Fibroblast of skin of abdomen (primary cell): Measurements from ENCODE around the gene TFDP2.
"Not testable (repeated sequence)": the region's sequence is repeated elsewhere in the genome, so short reads cannot be mapped to it uniquely, and the experiment has no call there.

Experiments used
- DNase-seq: peaks from one replicate; pipeline ENCODE4 v3.0.0-alpha.2; 2013

The TFDP2 gene

GRCh38 chr3:142013326-142013980 is 135.9 kb downstream of the TFDP2 start:
- DNase-seq = peak; percentile 58

GRCh38 chr3:142009029-142009428 is 140.3 kb downstream of the TFDP2 start:
- DNase-seq = no peak

- DNase-seq = no peak
These were observed 141.5 kb downstream of the TFDP2 start for GRCh38 chr3:142007710-142008399.

GRCh38 chr3:142004957-142005356 is 144.4 kb downstream of the TFDP2 start:
- not testable (repeated sequence) for DNase-seq

DNA sequence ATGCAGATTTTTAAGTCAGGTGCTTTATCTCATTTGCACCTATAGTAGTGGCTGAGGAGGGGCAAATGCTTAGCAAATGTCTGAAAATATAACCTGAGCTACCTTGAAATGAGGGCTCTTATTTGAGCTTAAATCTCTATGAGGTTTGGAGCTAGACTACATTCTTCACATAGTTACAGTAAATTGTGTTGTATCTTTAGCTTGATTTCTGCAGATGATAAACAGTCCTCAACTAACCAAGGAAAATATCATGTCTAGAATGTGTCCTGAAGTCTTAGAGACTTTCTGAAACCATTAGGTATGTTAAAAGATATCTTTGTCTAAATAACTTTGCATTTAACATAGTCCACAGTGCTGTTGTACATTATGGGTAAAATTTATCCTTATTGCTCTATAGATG is 145.3 kb downstream of the TFDP2 start:
- no peak for DNase-seq

DNA sequence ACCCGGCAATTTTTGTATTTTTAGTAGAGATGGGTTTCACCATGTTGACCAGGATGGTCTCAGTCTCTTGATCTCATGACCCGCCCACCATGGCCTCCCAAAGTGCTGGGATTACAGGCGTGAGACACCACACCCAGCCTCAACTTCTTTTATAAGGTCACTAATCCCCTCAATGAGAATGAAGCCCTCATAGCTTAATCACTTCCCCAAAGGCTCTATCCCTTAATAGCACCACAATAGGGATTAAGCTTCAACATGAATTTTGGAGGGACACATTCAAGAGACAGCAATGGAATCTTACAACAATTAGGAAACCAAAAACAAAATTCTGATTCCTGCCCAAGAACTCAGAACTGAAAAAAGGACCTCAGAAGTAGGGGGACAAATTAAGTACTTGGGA is 146.1 kb downstream of the TFDP2 start:
- DNase-seq = no peak

DNA sequence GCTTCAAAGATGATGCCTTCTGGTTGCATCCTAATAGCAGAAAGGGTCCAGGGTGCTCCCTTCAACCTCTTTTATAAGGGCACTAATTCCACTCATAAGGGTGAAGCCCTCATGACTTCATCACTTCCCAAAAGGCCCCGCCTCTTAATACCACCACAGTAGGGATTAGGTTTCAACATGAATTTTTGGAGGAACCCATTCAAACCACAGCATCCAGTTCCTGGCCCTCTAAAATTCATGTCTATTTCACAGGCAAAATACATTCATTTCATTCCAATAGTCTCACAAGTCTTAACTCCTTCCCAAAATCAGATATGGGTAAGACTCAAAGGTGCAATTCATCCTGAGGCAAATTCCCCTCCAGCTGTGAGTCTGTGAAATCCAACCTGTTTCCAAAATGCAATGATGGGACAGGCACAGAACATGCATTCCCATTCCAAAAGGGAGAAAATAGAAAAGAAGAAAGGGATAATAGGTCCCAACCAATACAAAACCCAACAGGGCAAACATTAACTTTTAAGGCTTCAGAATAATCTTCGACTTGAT is 148.9 kb downstream of the TFDP2 start:
- peak; percentile 33 for DNase-seq

- peak; percentile 30 for DNase-seq
These were observed 150.6 kb downstream of the TFDP2 start for GRCh38 chr3:141998669-141999290.

GRCh38 chr3:141996437-141996836 is 152.9 kb downstream of the TFDP2 start:
- DNase-seq = no peak

- DNase-seq = no peak
These were observed 154.5 kb downstream of the TFDP2 start for GRCh38 chr3:141994856-141995255.

DNA sequence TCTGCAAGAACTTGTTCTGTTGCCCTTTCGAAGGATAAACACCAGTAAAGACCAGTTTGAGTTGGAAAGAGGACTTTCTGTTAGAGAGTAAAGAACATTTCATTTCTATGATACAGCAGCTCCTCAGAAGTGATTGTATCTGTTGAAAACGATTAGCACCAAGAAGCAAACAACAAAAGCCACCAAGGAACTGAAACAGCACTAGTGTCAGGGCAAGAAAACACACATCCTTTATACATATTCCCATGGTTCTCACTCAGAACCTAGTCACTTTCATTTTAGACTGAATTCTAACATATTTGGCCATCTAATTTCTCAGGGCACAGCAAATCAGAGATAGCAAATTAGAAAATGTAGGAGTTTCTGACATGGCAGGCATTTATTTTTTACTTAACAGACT is 156.8 kb downstream of the TFDP2 start:
- no peak for DNase-seq

DNA sequence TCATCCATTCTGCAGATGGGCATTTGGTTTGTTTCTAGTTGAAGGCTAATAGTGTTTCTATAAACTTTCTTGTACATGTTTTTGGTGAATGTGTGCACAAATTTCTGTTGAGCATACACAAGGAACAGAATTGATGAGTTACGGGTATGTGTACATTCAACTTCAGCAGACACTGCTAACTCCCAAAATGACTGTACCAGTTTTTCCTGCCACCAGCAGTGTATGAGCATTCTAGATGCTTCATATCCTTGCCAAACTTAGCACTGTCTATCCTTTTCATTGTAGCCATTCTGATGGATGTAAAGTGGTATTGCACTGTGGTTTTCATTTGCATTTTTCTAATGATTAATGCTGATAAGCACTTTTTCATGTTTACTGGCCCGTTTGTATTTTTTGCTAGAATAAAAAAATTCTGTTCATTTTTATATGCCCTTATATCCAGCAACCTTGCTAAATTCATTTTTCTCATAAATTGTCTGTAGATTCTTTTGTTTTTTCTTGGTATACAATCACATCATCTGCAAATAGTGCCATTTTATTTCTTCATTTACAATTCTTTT is 162.7 kb downstream of the TFDP2 start:
- DNase-seq = no peak

DNA sequence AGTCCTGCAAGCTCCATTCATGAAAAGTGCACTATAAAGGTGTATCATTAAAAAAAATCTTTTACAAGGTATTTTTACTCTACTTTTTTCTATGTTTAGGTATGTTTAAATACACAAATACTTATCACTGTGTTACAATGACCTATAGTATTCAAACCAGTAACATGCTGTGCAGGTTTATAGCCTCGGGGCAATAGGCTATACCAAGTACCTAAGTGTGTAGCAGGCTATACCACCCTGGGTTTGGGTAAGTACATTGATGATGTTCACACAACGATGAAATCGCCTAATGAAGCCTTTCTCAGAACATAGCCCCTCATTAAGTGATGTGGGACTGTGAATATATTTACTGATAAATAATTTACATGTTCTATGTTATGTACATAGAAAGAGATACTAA is 168.3 kb downstream of the TFDP2 start:
- no peak for DNase-seq

DNA sequence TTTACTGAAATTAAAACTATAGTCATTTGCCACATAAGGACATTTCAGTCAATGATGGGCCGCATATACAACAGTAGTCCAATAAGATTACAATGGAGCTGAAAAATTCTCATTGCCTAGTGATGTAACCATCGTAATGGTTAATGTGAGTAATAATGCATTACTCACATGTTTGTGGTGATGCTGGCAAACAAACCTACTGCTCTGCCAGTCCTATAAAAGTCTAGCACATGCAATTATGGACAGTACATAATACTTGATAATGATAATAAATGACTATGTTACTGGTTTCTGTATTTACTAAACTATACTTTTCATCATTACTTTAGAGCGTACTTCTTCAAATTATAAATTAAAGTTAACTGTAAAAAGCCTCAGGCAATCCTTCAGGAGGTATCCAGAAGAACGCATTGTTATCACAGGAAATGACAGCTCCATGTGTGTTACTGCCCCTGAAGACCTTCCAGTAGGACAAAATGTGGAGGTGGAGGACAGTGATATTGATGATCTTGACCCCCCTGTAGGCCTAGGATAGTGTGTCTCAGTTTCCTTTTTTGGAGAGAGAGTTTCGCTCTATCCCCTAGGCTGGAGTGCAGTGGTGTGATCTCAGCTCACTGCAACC is 170.2 kb downstream of the TFDP2 start:
- peak; percentile 66 for DNase-seq

GRCh38 chr3:141974777-141975176 is 174.6 kb downstream of the TFDP2 start:
- DNase-seq = not testable (repeated sequence)

DNA sequence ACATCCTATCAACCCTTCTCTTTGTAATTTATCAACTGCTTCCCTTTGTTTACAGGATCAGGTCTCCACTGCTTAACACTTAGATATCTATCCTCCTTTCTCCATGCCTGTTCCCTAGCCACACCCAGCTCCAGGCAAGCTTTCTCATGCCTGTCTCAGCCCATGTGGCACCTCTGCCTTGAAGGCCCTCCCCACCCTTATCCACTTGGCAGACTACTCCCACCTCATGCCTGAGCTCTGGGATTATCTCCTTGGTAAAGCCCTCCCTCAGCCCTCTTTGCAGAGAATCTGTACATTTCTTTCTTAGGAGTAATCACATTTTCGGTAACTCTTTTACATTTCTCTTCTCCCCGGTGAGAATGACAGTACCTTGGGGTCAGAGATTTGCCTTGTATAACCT is 176.9 kb downstream of the TFDP2 start:
- DNase-seq = peak; percentile 31

DNA sequence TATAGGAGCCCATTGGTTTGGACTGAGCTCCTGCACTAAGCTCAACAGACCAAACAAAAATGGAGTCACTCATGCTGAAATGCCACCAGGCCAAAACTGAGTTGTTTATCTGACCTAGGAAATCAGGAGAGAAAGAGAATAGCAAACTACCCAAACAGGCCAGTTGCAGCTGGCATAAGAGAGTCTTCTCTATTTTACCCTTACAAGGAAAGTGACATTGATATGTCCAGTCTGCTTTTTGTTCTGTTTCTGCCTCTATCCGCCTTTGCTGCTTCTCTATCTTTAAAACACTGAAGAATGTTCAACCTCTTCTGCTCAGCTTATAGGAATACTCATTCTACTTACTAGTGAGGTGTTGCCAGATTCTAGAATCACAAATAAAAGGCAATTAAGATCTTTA is 177.8 kb downstream of the TFDP2 start:
- no peak for DNase-seq

- no peak for DNase-seq
These were observed 179.6 kb downstream of the TFDP2 start for GRCh38 chr3:141969711-141970110.

DNA sequence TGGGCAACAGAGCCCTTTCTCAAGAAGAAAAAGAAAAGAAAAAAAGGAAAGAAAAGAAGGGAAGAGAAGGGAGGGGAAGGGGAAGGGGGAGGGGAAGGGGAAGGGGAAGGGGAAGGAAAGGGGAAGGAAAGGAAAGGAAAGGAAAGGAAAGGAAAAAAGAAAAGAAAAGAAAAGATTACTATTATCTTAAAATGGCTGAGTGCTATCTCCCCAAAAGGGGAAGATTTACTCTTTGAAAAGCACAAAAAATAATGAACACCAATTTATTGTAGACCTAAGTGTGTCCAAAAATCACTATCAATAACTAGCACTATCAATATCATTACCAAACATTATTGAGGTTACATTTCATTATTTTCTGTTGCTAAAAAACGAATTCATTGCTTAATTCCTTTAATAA is 183.9 kb downstream of the TFDP2 start:
- DNase-seq = no peak

GRCh38 chr3:141963301-141963700 is 186.0 kb downstream of the TFDP2 start:
- no peak for DNase-seq

DNA sequence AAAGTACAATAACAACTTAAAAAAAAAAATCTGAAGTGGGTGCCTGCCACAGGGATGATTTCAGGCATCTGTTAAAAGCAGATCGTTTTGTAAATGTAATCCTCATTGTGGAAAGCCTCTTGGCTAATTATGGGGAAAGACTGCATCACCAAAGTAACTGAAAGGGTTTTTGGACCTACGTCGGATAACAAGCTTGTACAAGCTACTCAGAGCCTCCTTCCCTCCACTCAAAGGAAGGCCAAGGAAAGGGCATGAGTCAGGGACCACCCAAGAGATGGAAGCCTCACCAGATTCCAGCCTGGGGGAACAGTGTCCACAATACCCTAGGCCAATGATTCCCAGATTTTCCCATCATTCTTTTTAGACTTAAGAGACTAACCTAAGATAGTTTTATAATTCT is 188.6 kb downstream of the TFDP2 start:
- peak; percentile 84 for DNase-seq

DNA sequence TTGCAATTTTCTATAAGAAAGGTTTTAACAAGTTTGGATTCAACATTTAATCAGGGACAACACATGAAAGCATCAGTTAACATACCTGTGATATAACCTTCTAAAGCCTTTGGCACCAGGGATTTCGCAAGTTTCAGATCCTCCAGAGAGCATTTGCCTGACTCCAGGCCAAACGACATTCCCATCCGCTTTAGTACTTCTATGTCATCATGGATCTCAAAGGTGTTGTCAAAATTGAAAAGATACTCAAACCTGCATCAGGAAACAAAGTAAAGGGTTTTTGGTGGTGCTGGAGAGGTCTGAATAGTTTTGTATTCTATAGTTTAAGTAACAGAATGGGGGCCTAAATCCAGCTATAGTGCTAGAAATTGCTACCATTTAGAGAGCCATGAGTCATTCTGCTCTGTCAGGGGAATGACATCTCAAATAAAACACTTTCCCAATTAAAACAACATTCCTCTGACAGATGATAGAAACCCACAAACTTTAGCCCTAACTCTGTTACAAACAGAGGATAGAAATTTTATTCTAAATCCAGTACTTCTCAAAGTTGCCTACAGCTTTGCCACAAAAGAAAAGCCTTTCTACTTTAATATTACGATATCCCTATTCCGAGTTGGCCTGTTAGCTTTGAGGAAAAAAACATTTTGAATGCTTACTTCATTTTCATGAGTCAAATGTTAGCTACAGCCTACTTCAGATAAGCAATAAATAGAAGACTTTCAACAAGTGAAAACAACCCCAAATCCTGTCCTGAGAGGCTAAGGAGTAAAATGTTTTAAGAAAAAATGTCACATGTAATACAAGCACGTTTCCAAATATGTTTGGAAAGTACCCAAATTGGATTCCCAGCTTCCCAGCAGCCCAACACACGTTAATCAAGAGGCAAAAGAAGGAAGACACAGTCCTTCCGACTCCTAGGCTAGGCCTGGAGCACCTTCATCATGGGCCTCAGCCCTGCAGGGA is 189.5 kb downstream of the TFDP2 start:
- peak; percentile 86 for DNase-seq
